K562 (cell line): ENCODE data around the gene IFT25. TPM values are rescaled to one million over a fixed set of nuclear protein-coding genes. Genes with fewer than 3 reads are reported as not detected.

ENCODE experiments used
- ARHGAP35 ChIP-seq: fragments of 450-650 bp; IDR thresholded peaks from 2 replicates; pipeline ENCODE4 v1.6.1; 2018; ENCODE audit not compliant: partially characterized antibody
- HMG20B ChIP-seq: fragments of 250-450 bp; sonication (Bioruptor Pico); IDR thresholded peaks from 2 replicates; pipeline ENCODE4 v1.5.0; 2021; ENCODE audit warnings: mild to moderate bottlenecking
- ILF3 ChIP-seq: fragments of 450-650 bp; IDR thresholded peaks from 2 replicates; pipeline ENCODE4 v1.6.1; 2018; ENCODE audit warnings: antibody characterized with exemption, mild to moderate bottlenecking, moderate library complexity, borderline replicate concordance
- KDM1A ChIP-seq, 2 experiments: fragments of 450-650 bp; IDR thresholded peaks; 2 replicates each; pipeline ENCODE4 v1.6.1; 2016; ENCODE audit warnings: mild to moderate bottlenecking in 2 of 2
- KDM4B ChIP-seq, 2 experiments: fragments of 450-650 bp in 1 of 2; sonication (generic) in 1 of 2; IDR thresholded peaks; 2 replicates each; pipeline ENCODE4 v1.6.1; 2016 to 2017; ENCODE audit warnings: borderline replicate concordance in 2 of 2, antibody characterized with exemption in 1 of 2, low read depth in 1 of 2, mild to moderate bottlenecking in 1 of 2
- MIER1 ChIP-seq: fragments of 450-650 bp; IDR thresholded peaks from 2 replicates; pipeline ENCODE4 v1.6.1; 2016; ENCODE audit warnings: antibody characterized with exemption, mild to moderate bottlenecking, low read depth
- MTF1 ChIP-seq: fragments of 250-450 bp; sonication (Bioruptor Pico); IDR thresholded peaks from 2 replicates; pipeline ENCODE4 v1.9.0; 2021; ENCODE audit warnings: moderate library complexity, mild to moderate bottlenecking, inconsistent platforms, borderline replicate concordance
- NBN ChIP-seq: fragments of 450-650 bp; IDR thresholded peaks from 2 replicates; pipeline ENCODE4 v1.6.1; 2016; ENCODE audit warnings: low read depth, mild to moderate bottlenecking
- NELFE ChIP-seq: IDR thresholded peaks from 2 replicates; pipeline ENCODE4 v1.6.1; 2011; ENCODE audit warnings: mild to moderate bottlenecking; ENCODE audit not compliant: insufficient read depth, insufficient read length
- PCBP2 ChIP-seq: fragments of 200-400 bp; formaldehyde crosslinking; IDR thresholded peaks from 2 replicates; pipeline ENCODE4 v1.6.1; 2018; ENCODE audit warnings: low read length, low read depth, mild to moderate bottlenecking, moderate library complexity; ENCODE audit not compliant: poor library complexity, severe bottlenecking
- POLR3A ChIP-seq: IDR thresholded peaks from 2 replicates; pipeline ENCODE4 v1.6.1; 2011; ENCODE audit warnings: borderline replicate concordance, mild to moderate bottlenecking, moderate library complexity; ENCODE audit not compliant: insufficient read length, insufficient read depth; ENCODE audit errors: extremely low read depth
- PTTG1 ChIP-seq: fragments of 450-650 bp; IDR thresholded peaks from 2 replicates; pipeline ENCODE4 v1.6.1; 2016; ENCODE audit warnings: low read depth, mild to moderate bottlenecking, missing genetic modification characterization, missing compliant biosample characterization
- SIN3A ChIP-seq, 2 experiments: fragments of 150-350 bp in 1 of 2; IDR thresholded peaks; 2 replicates each; pipeline ENCODE4 v1.6.1; 2011 to 2016; ENCODE audit warnings: borderline replicate concordance in 2 of 2, low read depth in 2 of 2, low read length in 2 of 2, mild to moderate bottlenecking in 2 of 2, moderate library complexity in 2 of 2; ENCODE audit not compliant: control insufficient read depth in 1 of 2
- SMARCC2 ChIP-seq: fragments of 450-650 bp; IDR thresholded peaks from 2 replicates; pipeline ENCODE4 v1.6.1; 2017; ENCODE audit warnings: antibody characterized with exemption, moderate library complexity, mild to moderate bottlenecking, low read depth
- SRSF3 ChIP-seq: fragments of 200-400 bp; formaldehyde crosslinking; IDR thresholded peaks from 2 replicates; pipeline ENCODE4 v1.6.1; 2016; ENCODE audit warnings: mild to moderate bottlenecking, low read length, moderate library complexity; ENCODE audit not compliant: insufficient read depth
- ZNF347 ChIP-seq: fragments of 450-650 bp; formaldehyde crosslinking; IDR thresholded peaks from 2 replicates; pipeline ENCODE4 v1.4.0; 2020; ENCODE audit warnings: low read depth, mild to moderate bottlenecking, moderate library complexity
- ZNF696 ChIP-seq: fragments of 250-450 bp; sonication (Bioruptor Pico); conservative IDR thresholded peaks from 2 replicates; pipeline ENCODE4 v1.4.0; 2020; ENCODE audit warnings: mild to moderate bottlenecking, moderate library complexity
- polyA plus RNA-seq, 8 experiments: library from polyadenylated mRNA; depleted of rRNA in 4 of 8; stranded (reverse) in 5 of 8; unstranded in 3 of 8; fragments of >200 nt; fragmentation: Nextera tagmentation in 2 of 8; fragmentation: Illumina TruSeq in 1 of 8; extraction: Ambion mirVana in 2 of 8; extraction: Trizol in 1 of 8; gene quantifications; 2 replicates each; pipeline versions ENCODE4 v1.2.1 to v1.2.3, GENCODE V29; 2011 to 2014; ENCODE audit warnings: inconsistent platforms in 1 of 8, missing spikeins in 1 of 8
- total RNA-seq, 7 experiments: library from RNA; depleted of rRNA in 6 of 7; stranded (reverse); fragments of >200 nt in 6 of 7; fragmentation: Illumina TruSeq in 2 of 7; extraction: Trizol in 2 of 7; gene quantifications; 2 replicates each; pipeline versions ENCODE4 v1.2.1 to v1.2.3, GENCODE V29; 2011 to 2021; ENCODE audit warnings: low replicate concordance in 1 of 7
- TF ChIP-seq, protein P1 (sequence below): IDR thresholded peaks from 3 replicates; pipeline ENCODE4 v1.6.1; 2011; ENCODE audit warnings: borderline replicate concordance, mild to moderate bottlenecking; ENCODE audit not compliant: insufficient read length, insufficient read depth
- TF ChIP-seq, protein P2 (sequence below): fragments of 250-450 bp; sonication (Bioruptor Pico); IDR thresholded peaks from 2 replicates; pipeline ENCODE4 v1.5.0; 2021; ENCODE audit warnings: mild to moderate bottlenecking, moderate library complexity
- TF ChIP-seq, protein P3 (sequence below), 2 experiments: fragments of 250-450 bp in 1 of 2; fragments of 450-650 bp in 1 of 2; sonication (Bioruptor Pico) in 1 of 2; IDR thresholded peaks; 2 replicates each; pipeline versions ENCODE4 v1.6.1 to v1.8.0; 2016 to 2021; ENCODE audit warnings: mild to moderate bottlenecking in 2 of 2, moderate library complexity in 2 of 2, missing compliant biosample characterization in 1 of 2, missing genetic modification characterization in 1 of 2

The IFT25 gene
- total and polyA plus RNA-seq, 9 of the 15 experiments (the other 6 are each of a cell fraction or from before 2014, with no cell fraction given): 93.6 to 209 (median 167) TPM

DNA sequence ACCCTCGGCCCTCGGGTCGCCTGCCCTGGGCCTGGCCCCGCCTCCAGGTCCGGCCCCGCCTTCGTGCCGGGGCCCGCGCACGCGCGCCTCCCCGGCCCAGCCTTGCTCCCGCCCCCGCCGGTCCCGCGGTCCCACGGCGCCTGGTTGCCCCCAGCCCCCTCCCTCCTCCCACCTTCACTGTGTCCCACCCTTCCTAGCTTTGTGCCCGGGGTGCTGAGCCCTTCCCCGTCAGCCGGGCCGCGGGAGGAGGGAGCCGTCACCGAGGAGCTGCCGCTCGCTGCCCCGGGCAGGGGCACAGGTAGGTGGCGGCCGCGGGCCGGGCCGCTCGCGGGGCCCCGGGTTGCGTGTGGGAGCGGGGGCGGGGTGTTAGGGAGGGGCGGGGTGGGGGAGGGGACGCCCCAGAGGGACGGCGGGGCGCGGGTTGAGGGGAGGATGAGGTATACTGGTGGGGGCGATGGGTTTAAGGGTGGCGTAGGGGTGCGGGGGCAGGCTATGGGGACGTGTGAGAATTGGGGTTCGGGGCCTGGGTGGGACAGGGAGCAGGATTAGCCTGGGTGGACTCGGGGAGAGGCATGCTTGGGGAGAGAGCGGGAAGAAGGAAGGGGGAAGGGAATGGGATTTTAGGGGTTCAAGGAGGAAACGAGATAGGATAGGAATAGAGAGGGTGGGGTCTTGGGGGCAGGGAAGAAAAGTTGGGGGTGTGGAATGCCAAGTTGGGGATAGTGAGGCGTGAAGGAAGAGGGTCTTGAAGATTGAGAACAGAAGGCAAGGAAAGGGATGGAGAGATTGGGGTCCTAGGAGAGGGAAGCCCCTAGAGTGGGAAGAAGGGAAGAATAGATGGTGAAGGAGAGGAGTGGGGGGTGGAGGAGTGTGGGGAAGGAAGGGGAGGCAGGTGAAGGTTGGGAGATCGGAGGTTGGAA lies 1.0 kb upstream of the IFT25 start, which contains the start of gene LRRC42 (continued):
- TF ChIP-seq ILF3 (no peak), ZNF347 (CRISPR knock-in tag) (no peak), POLR3A (no peak), SMARCC2 (no peak), KDM1A (IDR thresholded peaks at IDR 0.05) (peak in 1 of 2 experiments; percentile 23; a peak in 1 of 4 replicates), ARHGAP35 (no peak), PTTG1 (tag) (no peak), SIN3A (IDR thresholded peaks at IDR 0.05; ENCODE audit: borderline replicate concordance in 2 of 2, control insufficient read depth in 1 of 2, low read depth in 2 of 2, low read length in 2 of 2) (peak in 1 of 2 experiments; percentile 10; a peak in 2 of 4 replicates), MTF1 (CRISPR knock-in tag) (no peak), ZNF696 (CRISPR knock-in tag) (no peak), NELFE (no peak), MIER1 (no peak), PCBP2 (no peak), HMG20B (CRISPR knock-in tag) (no peak), NBN (0 out of 2 replicates have a peak, but pooled peaks have one; percentile 19), SRSF3 (no peak), KDM4B (IDR thresholded peaks at IDR 0.05; ENCODE audit: borderline replicate concordance in 2 of 2, low read depth in 1 of 2) (no peak)
- TF ChIP-seq, protein P1, sequence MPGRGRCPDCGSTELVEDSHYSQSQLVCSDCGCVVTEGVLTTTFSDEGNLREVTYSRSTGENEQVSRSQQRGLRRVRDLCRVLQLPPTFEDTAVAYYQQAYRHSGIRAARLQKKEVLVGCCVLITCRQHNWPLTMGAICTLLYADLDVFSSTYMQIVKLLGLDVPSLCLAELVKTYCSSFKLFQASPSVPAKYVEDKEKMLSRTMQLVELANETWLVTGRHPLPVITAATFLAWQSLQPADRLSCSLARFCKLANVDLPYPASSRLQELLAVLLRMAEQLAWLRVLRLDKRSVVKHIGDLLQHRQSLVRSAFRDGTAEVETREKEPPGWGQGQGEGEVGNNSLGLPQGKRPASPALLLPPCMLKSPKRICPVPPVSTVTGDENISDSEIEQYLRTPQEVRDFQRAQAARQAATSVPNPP: no peak
- TF ChIP-seq, protein P2, sequence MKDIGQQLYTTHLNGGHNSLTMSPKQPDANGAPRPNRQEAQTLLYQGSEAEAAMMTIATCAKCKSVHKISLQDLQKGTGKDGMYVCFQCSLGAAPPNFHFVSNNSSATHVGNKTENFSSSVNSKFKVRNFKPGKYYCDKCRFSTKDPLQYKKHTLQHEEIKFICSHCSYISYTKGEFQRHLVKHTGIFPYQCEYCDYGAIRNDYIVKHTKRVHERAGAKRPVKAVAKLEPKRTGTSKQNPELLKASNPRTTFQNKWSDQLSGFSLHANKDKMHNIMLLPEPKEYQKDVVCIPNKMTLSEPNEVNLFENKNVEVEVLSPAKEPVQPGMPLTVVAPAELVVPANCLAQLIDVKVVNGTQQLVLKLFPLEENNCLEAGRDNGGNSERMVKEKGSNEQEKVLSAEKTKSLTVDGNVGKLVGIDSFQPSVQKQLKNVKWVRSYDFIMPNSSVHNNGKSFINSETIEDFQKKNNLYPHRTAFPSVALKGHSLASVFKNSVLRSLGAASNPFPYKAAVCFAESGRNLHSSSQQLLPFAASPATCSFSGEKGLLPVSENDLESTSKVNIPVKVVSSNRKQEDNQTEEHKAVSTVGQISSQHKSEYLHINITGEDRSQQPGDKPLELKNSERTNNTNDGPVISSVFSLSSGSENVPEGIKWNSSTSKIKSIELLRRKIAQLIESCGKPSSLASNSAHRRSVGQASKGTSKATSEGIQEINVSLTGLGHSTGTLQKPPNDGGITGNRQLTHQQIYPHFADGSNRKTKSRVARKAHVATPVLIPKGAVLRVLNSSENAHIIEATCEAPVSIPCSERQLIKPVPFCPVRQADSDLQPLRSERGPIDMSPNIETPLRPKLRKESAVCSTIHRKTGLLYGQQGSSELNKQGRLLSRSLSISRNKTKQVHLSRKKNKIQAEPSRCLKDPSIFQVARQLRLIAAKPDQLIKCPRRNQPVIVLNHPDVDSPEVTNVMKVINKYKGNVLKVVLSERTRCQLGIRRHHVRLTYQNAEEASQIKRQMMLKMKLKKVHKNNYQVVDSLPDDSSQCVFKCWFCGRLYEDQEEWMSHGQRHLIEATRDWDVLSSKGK (CRISPR knock-in tag): no peak
- TF ChIP-seq, protein P3, sequence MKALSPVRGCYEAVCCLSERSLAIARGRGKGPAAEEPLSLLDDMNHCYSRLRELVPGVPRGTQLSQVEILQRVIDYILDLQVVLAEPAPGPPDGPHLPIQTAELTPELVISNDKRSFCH (CRISPR knock-in tag; IDR thresholded peaks at IDR 0.05): no peak
- TF ChIP-seq, protein P3 (tag; IDR thresholded peaks at IDR 0.05): no peak
